Mesothelial cell of epicardium (in vitro differentiated cells): ENCODE data around the gene TSPEAR. TPM values are rescaled to one million over a fixed set of nuclear protein-coding genes. Genes with fewer than 3 reads are reported as not detected.

ENCODE experiments used
- DNase-seq, 2 experiments: peaks; one replicate each; pipeline ENCODE4 v3.0.0; 2021; ENCODE audit warnings: low spot score in 2 of 2; ENCODE audit not compliant: unreplicated experiment in 2 of 2
- H3K27ac Mint-ChIP-seq: 2 replicates; pipeline ENCODE4 v1.8.0; 2021; ENCODE audit warnings: mixed read lengths
- H3K27me3 Mint-ChIP-seq: 2 replicates; pipeline ENCODE4 v1.8.0; 2021; ENCODE audit warnings: low read depth, mixed read lengths
- H3K36me3 Mint-ChIP-seq: 2 replicates; pipeline ENCODE4 v1.8.0; 2021; ENCODE audit warnings: mixed read lengths
- H3K4me1 Mint-ChIP-seq: 2 replicates; pipeline ENCODE4 v1.8.0; 2021; ENCODE audit warnings: mixed read lengths
- H3K4me3 Mint-ChIP-seq: 2 replicates; pipeline ENCODE4 v1.8.0; 2021; ENCODE audit warnings: mild to moderate bottlenecking, moderate library complexity, mixed read lengths
- H3K9me3 Mint-ChIP-seq: 2 replicates; pipeline ENCODE4 v1.8.0; 2021; ENCODE audit warnings: mixed read lengths
- total RNA-seq: library from RNA; stranded (reverse); gene quantifications from 3 replicates; pipeline ENCODE4 v1.2.1, GENCODE V29; 2021
- TF ChIP-seq, protein P1 (sequence below): fragments of 200-600 bp; sonication (generic); IDR thresholded peaks from one replicate; pipeline ENCODE4 v1.5.0; 2021; ENCODE audit warnings: antibody characterized with exemption; ENCODE audit not compliant: unreplicated experiment

The TSPEAR gene
- total RNA-seq, 1 donor from 2014 or later = 0.11 TPM

DNA sequence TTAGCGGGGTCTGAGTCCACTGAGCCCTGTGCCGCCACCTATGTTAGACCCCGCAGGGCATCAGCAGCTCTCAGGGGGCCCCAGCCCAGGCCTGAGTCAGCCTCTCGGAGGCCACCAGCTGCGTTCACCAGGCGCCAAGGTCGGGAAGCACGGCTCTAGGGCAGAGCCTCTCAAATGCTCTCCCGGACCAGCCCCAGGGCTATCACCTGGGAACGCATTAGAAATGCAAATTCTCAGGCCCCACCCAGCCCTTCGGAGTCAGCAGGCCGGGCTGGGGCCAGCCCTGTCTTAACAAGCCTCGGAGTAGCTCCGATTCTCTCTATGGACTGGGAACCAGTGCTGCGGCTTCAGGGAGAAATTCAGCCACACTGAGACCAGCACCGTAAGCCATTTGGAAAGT lies 37.2 kb upstream of the TSPEAR start:
- TF ChIP-seq, protein P1, sequence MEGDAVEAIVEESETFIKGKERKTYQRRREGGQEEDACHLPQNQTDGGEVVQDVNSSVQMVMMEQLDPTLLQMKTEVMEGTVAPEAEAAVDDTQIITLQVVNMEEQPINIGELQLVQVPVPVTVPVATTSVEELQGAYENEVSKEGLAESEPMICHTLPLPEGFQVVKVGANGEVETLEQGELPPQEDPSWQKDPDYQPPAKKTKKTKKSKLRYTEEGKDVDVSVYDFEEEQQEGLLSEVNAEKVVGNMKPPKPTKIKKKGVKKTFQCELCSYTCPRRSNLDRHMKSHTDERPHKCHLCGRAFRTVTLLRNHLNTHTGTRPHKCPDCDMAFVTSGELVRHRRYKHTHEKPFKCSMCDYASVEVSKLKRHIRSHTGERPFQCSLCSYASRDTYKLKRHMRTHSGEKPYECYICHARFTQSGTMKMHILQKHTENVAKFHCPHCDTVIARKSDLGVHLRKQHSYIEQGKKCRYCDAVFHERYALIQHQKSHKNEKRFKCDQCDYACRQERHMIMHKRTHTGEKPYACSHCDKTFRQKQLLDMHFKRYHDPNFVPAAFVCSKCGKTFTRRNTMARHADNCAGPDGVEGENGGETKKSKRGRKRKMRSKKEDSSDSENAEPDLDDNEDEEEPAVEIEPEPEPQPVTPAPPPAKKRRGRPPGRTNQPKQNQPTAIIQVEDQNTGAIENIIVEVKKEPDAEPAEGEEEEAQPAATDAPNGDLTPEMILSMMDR = no peak
- DNase-seq = no peak
- Mint-ChIP-seq H3K27me3 (peaks cover 10% of the 10 kb centered on the region), H3K27ac (no peak overlapping the region), H3K9me3 (no peaks in the 10 kb centered on the region), H3K4me3 (peak overlapping the region; percentile 6), H3K4me1 (peaks cover 12% of the 10 kb centered on the region), H3K36me3 (peaks cover under 1% of the 10 kb centered on the region)

DNA sequence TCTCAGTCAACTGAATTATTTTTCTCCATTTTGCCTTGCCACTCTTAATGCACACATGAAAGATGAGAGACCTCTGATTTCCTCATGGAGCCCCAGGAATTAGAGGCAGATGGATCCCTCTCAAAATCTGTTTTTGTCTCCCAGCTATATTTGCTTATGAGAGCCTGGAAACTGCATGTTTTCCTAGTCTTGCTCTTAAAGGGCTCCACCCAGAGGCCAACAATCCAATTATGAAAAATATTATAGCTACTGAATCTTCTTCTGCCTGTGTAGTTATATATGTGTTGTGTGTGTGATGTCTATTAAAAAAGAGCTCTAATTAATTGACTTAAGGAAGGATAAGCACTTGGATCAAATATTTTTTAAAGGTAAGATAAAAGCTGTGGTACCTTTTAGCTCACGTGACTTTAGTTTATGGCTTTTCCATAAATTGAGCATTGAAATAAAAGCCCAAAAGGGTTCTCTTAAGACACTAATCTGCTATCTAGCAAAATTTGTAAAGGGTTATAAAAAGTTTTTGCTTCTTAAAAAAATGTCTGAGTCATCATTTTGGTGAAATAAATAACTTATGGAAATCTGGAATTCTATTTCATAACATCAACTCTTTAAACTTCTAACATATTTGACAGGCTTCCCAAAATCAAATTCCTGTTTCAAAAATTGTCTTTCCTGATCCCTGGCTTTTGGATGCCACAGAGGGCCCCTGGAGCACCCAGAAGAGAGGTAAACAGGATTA lies 31.2 kb upstream of the TSPEAR start:
- Mint-ChIP-seq H3K36me3 (no peaks in the 10 kb centered on the region), H3K4me3 (no peak overlapping the region), H3K4me1 (peaks cover 8% of the 10 kb centered on the region), H3K9me3 (peaks cover 4% of the 10 kb centered on the region), H3K27ac (no peak overlapping the region), H3K27me3 (peaks cover 6% of the 10 kb centered on the region)
- DNase-seq = no peak
- TF ChIP-seq, protein P1 = no peak

DNA sequence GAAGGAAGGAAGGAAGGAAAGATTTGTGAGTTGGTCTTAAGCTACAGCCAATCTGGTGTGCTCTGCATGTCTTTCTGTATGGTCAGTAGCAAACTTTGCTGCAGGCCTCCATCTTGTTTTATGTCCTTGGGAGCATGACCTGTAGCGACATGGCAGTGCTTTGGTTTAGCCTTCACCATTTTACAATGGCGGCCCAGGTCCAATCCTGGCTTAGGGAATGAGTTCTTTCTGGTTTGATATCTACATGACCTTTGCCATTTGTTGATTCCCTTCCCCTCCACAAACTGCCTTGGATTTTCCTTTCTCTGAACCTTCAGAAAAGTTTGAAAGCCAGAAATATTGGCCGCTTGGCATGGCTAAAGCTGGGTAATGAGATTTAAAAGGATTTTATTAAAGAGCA lies 30.5 kb upstream of the TSPEAR start:
- no peak for DNase-seq
- TF ChIP-seq, protein P1 = no peak
- Mint-ChIP-seq H3K36me3 (no peaks in the 10 kb centered on the region), H3K4me1 (peaks cover 8% of the 10 kb centered on the region), H3K27ac (no peak overlapping the region), H3K9me3 (peaks cover 4% of the 10 kb centered on the region), H3K27me3 (peaks cover 11% of the 10 kb centered on the region), H3K4me3 (no peak overlapping the region)

DNA sequence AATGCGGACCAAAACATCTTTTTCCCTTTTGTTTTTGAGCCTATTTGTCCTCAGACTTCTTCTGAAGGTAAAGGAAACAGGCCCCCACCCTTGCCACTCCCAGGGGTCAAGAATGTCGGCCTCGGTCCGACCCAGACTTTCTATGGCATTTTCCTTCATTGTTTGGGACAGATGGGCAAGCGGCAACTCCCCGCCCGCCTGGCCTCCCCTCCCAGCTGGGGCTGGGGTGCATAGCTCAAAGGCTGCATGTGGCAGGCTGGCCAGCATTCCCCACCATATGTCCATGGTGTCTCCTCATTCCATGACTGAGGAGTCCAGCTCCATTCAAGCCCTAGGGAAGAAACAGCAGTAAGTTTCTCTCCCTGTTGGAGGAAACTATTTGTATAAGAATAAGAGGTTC lies 29.4 kb upstream of the TSPEAR start:
- Mint-ChIP-seq H3K36me3 (no peaks in the 10 kb centered on the region), H3K27me3 (peaks cover 16% of the 10 kb centered on the region), H3K9me3 (peaks cover 4% of the 10 kb centered on the region), H3K4me1 (peaks cover 8% of the 10 kb centered on the region), H3K27ac (no peak overlapping the region), H3K4me3 (no peak overlapping the region)
- TF ChIP-seq, protein P1 = no peak
- no peak for DNase-seq

DNA sequence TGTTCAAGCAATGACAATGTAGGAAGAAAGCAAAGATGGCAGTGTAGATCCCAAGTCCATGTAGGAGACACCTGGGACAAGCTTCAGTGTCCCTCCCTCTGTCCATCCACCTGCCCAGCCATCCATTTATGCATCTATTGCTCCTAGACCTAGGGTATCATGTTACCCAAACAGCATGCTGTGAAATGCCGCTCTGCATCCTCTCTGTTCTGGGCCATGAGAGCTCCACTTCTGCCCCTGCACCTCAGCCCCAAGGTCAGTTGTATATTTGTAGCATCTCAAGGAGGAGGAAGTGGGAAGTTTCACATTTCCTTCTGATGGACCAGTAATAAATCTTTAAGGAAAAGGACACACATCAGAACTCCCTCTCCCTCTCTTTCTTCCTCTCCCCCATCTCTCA lies 27.9 kb upstream of the TSPEAR start:
- peaks cover 16% of the 10 kb centered on the region for H3K27me3 Mint-ChIP-seq
- DNase-seq = no peak
- H3K27ac Mint-ChIP-seq = no peak overlapping the region
- peaks cover 8% of the 10 kb centered on the region for H3K4me1 Mint-ChIP-seq
- no peaks in the 10 kb centered on the region for H3K36me3 Mint-ChIP-seq
- H3K4me3 Mint-ChIP-seq = no peak overlapping the region
- TF ChIP-seq, protein P1 = no peak
- H3K9me3 Mint-ChIP-seq = peaks cover 4% of the 10 kb centered on the region
